Peyer's patch (tissue), 4 donors: ENCODE measurements around the gene MAD1L1. TPM values are rescaled to one million over a fixed set of nuclear protein-coding genes. Genes with fewer than 3 reads are reported as not detected.
"Not testable (repeated sequence)": the region's sequence is repeated elsewhere in the genome, so short reads cannot be mapped to it uniquely, and the experiment has no call there.

Experiments used
- DNase-seq, 3 donors: peaks; one replicate each; pipeline ENCODE4 v3.0.0-alpha.2; 2017 to 2019
- H3K27ac ChIP-seq, 4 donors: fragments of 200-600 bp; sonication (generic); one replicate each; pipeline ENCODE4 v1.5.1; 2016 to 2019
- H3K27me3 ChIP-seq, 2 donors: fragments of 200-600 bp; sonication (generic); one replicate each; pipeline ENCODE4 v1.5.1; 2019
- H3K36me3 ChIP-seq, 3 donors: fragments of 200-600 bp; sonication (generic); one replicate each; pipeline ENCODE4 v1.5.1; 2016 to 2019
- H3K4me1 ChIP-seq, 4 donors: fragments of 200-600 bp; sonication (generic); one replicate each; pipeline ENCODE4 v1.5.1; 2016 to 2019
- H3K4me3 ChIP-seq, 4 donors: fragments of 200-600 bp; sonication (generic); 1 replicate in 3 of 4; 2 replicates in 1 of 4; pipeline ENCODE4 v1.5.1; 2016 to 2019; ENCODE audit warnings: mild to moderate bottlenecking in 1 of 4
- H3K9me3 ChIP-seq, 4 donors: fragments of 200-600 bp; sonication (generic); one replicate each; pipeline ENCODE4 v1.5.1; 2016 to 2019; ENCODE audit warnings: mild to moderate bottlenecking in 1 of 4
- CTCF ChIP-seq, 6 experiments: fragments of 450-650 bp in 4 of 6; fragments of 200-600 bp in 2 of 6; sonication (generic) in 1 of 6; IDR thresholded peaks; one replicate each; pipeline ENCODE4 v1.5.1; 2017 to 2019; ENCODE audit warnings: antibody characterized with exemption in 6 of 6, mild to moderate bottlenecking in 3 of 6, moderate library complexity in 1 of 6
- POLR2A ChIP-seq, 2 donors: fragments of 450-650 bp; IDR thresholded peaks; one replicate each; pipeline ENCODE4 v1.5.1; 2017; ENCODE audit warnings: antibody characterized with exemption in 2 of 2, mild to moderate bottlenecking in 2 of 2, moderate library complexity in 2 of 2
- total RNA-seq, 4 donors: library from RNA; depleted of rRNA; stranded (reverse); fragments of >200 nt; gene quantifications; one replicate each; pipeline ENCODE4 v1.1.0, GENCODE V29; 2016

Gene MAD1L1
- total RNA-seq, 4 donors from 2014 or later: 43.9 to 417 (median 59.1) TPM

- Histone ChIP-seq H3K27ac (no peak overlapping the region), H3K4me1 (no peaks in the 10 kb centered on the region), H3K4me3 (no peak overlapping the region), H3K27me3 (no peaks in the 10 kb centered on the region), H3K9me3 (no peaks in the 10 kb centered on the region), H3K36me3 (no peaks in the 10 kb centered on the region)
- no peak for DNase-seq
- no peak for TF ChIP-seq CTCF (IDR thresholded peaks at IDR 0.05)
- no peak for TF ChIP-seq POLR2A (IDR thresholded peaks at IDR 0.05)
Measured at GRCh38 chr7:1997537-1998076, 235.1 kb downstream of the MAD1L1 start.

GRCh38 chr7:1996816-1997215 is 235.9 kb downstream of the MAD1L1 start:
- H3K4me3 ChIP-seq: no peak overlapping the region
- no peak overlapping the region for H3K27ac ChIP-seq
- no peaks in the 10 kb centered on the region for H3K27me3 ChIP-seq
- DNase-seq: no peak
- no peaks in the 10 kb centered on the region for H3K36me3 ChIP-seq
- no peak for TF ChIP-seq POLR2A (IDR thresholded peaks at IDR 0.05)
- no peaks in the 10 kb centered on the region for H3K4me1 ChIP-seq
- no peaks in the 10 kb centered on the region for H3K9me3 ChIP-seq

GRCh38 chr7:1995911-1996420 is 236.8 kb downstream of the MAD1L1 start:
- H3K27me3 ChIP-seq, DNase-seq, H3K4me3 ChIP-seq, H3K36me3 ChIP-seq, H3K9me3 ChIP-seq, H3K4me1 ChIP-seq, H3K27ac ChIP-seq: not testable (repeated sequence)

GRCh38 chr7:1995426-1995825 is 237.3 kb downstream of the MAD1L1 start:
- TF ChIP-seq POLR2A (IDR thresholded peaks at IDR 0.05): no peak
- TF ChIP-seq CTCF (IDR thresholded peaks at IDR 0.05): no peak
- H3K9me3 ChIP-seq: no peaks in the 10 kb centered on the region
- H3K27me3 ChIP-seq: no peaks in the 10 kb centered on the region
- H3K27ac ChIP-seq: no peak overlapping the region
- H3K4me1 ChIP-seq: no peaks in the 10 kb centered on the region
- no peak for DNase-seq
- no peak overlapping the region for H3K4me3 ChIP-seq
- H3K36me3 ChIP-seq: no peaks in the 10 kb centered on the region

GRCh38 chr7:1994931-1995330 is 237.8 kb downstream of the MAD1L1 start:
- no peak overlapping the region for H3K4me3 ChIP-seq
- no peaks in the 10 kb centered on the region for H3K27me3 ChIP-seq
- H3K9me3 ChIP-seq: no peaks in the 10 kb centered on the region
- H3K36me3 ChIP-seq: no peaks in the 10 kb centered on the region
- TF ChIP-seq CTCF (IDR thresholded peaks at IDR 0.05) (no peak), POLR2A (IDR thresholded peaks at IDR 0.05) (no peak)
- H3K27ac ChIP-seq: no peak overlapping the region
- no peak for DNase-seq
- H3K4me1 ChIP-seq: no peaks in the 10 kb centered on the region

- Histone ChIP-seq H3K4me3 (no peak overlapping the region), H3K36me3 (no peaks in the 10 kb centered on the region), H3K4me1 (no peaks in the 10 kb centered on the region), H3K27me3 (no peaks in the 10 kb centered on the region), H3K27ac (no peak overlapping the region), H3K9me3 (no peaks in the 10 kb centered on the region)
- DNase-seq: no peak
- TF ChIP-seq POLR2A (IDR thresholded peaks at IDR 0.05) (no peak), CTCF (IDR thresholded peaks at IDR 0.05) (no peak)
Measured at GRCh38 chr7:1993776-1994740, 238.7 kb downstream of the MAD1L1 start.
